Measurements from ENCODE around the gene SHISA5. TPM values are rescaled to one million over a fixed set of nuclear protein-coding genes. Genes with fewer than 3 reads are reported as not detected.
A peak's percentile ranks its signal among the peaks of the same experiment; 100 is the strongest.

SHISA5 gene
- total and polyA plus RNA-seq, 9 donors = 59.7 to 150 (median 118) TPM

GRCh38 chr3:48431224-48432029 is 72.5 kb downstream of the SHISA5 start:
- peak overlapping the region; percentile 14 to 96 for H3K27ac ChIP-seq

DNA sequence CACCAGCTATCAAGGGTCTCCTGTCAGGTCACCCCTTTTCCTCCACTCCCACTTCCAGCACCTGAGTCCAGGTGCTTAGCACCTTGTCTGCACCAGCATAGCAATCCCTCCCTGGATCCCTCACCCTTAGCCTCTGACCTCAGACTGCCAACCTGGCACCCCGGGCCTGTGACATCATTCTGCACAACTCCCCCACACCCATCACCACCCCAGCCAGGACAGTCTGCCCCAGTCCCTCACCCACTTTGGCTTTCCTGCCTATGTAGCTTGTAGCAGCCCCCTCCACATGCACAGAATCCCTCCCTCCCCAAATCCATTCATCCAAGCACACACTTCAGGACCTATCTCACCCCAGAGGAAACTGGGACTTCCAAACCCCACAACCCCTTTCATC is 73.3 kb downstream of the SHISA5 start:
- H3K4me3 ChIP-seq = no peak overlapping the region
- TF ChIP-seq, protein P1, sequence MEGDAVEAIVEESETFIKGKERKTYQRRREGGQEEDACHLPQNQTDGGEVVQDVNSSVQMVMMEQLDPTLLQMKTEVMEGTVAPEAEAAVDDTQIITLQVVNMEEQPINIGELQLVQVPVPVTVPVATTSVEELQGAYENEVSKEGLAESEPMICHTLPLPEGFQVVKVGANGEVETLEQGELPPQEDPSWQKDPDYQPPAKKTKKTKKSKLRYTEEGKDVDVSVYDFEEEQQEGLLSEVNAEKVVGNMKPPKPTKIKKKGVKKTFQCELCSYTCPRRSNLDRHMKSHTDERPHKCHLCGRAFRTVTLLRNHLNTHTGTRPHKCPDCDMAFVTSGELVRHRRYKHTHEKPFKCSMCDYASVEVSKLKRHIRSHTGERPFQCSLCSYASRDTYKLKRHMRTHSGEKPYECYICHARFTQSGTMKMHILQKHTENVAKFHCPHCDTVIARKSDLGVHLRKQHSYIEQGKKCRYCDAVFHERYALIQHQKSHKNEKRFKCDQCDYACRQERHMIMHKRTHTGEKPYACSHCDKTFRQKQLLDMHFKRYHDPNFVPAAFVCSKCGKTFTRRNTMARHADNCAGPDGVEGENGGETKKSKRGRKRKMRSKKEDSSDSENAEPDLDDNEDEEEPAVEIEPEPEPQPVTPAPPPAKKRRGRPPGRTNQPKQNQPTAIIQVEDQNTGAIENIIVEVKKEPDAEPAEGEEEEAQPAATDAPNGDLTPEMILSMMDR (IDR thresholded peaks at IDR 0.05) = no peak
- no peak for TF ChIP-seq POLR2A (IDR thresholded peaks at IDR 0.05)
- no peak for TF ChIP-seq EP300 (IDR thresholded peaks at IDR 0.05)

More at GRCh38 chr3:48431224-48432029, 72.5 kb downstream of the SHISA5 start:
- WGBS, 3 donors = 78 to 84% (median 82%) methylated on average over 8 of the region's 8 CpGs
- Histone ChIP-seq H3K9me3 (no peaks in the 10 kb centered on the region), H3K4me3 (no peak overlapping the region), H3K36me3 (no peaks in the 10 kb centered on the region), H3K4me1 (ENCODE audit: insufficient read depth) (peaks cover 38% of the 10 kb centered on the region), H3K27me3 (no peaks in the 10 kb centered on the region)
- intact Hi-C loops (cut with DNase I) = loop anchor here in 2 of 4 donors (5.0 to 10.0 kb wide), 3 partner anchors 157 to 237 kb away; no protein-coding TSS in a partner anchor
- peak in 1 of 5 donors; percentile 17 for DNase-seq
- no peak for TF ChIP-seq POLR2A (IDR thresholded peaks at IDR 0.05)
- TF ChIP-seq, protein P1 (IDR thresholded peaks at IDR 0.05) = no peak
- no peak for TF ChIP-seq EP300 (IDR thresholded peaks at IDR 0.05)

DNA sequence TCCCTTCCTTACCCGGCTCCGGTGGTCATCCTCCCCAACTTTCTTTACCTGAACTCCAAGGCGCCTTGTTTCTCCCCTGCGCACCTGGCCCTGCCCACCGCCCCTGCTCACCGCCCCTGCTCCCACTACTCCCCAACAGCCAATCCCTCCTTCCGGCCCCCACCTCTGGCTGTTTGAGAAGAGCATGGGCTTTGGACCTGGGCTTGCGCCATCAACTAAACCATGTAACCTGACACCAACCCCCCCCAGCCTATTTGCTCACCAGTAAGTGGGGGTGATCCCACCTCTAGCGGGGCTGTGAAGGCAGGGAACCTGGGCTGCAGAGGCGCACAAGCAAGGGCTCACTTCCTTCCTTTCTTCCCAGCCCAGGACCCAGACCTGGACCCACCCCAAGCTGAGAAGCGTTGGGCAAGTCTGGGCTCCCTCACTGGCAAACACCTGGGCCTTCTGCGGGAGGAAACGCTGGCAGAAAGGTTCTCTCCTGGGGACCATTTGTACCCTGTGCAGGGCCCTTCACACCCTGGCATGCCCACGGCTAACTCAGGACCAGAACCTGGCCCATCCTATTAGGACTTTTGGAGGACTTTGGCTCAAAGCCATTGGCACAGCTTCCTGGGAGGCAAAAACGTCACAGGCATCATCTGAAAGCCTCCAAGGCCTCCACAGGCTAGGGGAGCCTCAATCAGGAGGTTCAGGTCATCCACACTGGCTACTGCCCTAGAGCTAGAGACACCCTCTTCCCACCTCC is 73.8 kb downstream of the SHISA5 start, which contains the start of gene PLXNB1:
Gene PLXNB1 (minus strand): TSS at position 127 of the 748 bp plus-strand sequence. CDS start 5,475 bp downstream, outside the sequence.
- H3K36me3 ChIP-seq = no peaks in the 10 kb centered on the region
- TF ChIP-seq POLR2A (IDR thresholded peaks at IDR 0.05) = peak; percentile 43
- TF ChIP-seq, protein P1 (IDR thresholded peaks at IDR 0.05) = no peak
- TF ChIP-seq EP300 (IDR thresholded peaks at IDR 0.05) = no peak
- WGBS, 3 donors = 6 to 13% (median 11%) methylated on average over 14 to 15 of the region's 15 CpGs
- H3K4me1 ChIP-seq (ENCODE audit: insufficient read depth) = peaks cover 48% of the 10 kb centered on the region
- no peaks in the 10 kb centered on the region for H3K9me3 ChIP-seq
- peak within 1 kb of the TSS; percentile 74 for H3K4me3 ChIP-seq
- peak within 1 kb of the TSS; percentile 93 to 96 for H3K27ac ChIP-seq
- intact Hi-C loops (cut with DNase I) = loop anchor here in 2 of 4 donors (5.0 to 10.0 kb wide), 3 partner anchors 155 to 235 kb away; no protein-coding TSS in a partner anchor
- H3K27me3 ChIP-seq = no peaks in the 10 kb centered on the region
- DNase-seq = peak; percentile 86 to 95 (median 87)

More for the DNA sequence above, 73.3 kb downstream of the SHISA5 start:
- Histone ChIP-seq H3K9me3 (no peaks in the 10 kb centered on the region), H3K27me3 (no peaks in the 10 kb centered on the region), H3K36me3 (no peaks in the 10 kb centered on the region), H3K4me1 (ENCODE audit: insufficient read depth) (peaks cover 44% of the 10 kb centered on the region), H3K27ac (peak overlapping the region; percentile 14 to 96)
- 47 to 70% (median 59%) methylated on average over 1 of the region's 1 CpG for WGBS, 3 donors
- intact Hi-C loops (cut with DNase I) = loop anchor here in 2 of 4 donors (5.0 to 10.0 kb wide), 3 partner anchors 156 to 236 kb away; no protein-coding TSS in a partner anchor
- peak in 2 of 5 donors; percentile 32 to 43 for DNase-seq

DNA sequence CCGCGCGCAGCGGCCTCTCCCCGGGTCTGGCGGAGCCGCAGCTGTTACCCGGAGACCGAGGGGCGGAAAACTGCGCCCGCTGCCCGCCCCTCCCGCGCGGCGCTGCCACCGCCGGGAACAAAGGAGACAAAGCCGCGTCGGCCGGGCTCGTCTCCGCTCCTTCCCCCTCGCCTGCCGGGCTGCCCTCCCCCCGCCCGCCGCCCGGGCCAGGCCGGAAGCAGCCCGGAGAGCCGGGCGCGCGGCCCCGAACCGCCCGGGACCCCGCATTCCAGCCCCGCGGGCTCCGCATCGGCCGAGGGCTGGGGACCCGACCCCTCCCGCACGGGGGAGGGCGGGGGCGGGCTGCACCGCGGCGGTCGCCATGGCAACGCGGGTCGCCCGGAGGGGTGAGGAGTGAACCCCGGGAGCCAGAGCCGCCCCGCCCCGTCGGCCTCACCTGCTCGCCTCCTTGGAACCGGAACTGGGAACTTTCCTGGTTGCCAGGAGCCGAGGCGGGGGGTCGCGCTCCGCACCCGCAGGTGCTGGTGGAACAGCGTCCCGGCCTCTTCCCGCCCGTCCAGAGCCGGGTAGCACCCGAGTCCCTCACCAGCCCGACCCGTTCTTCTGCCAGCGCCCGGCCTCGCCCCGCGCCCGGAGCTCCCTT is 74.5 kb downstream of the SHISA5 start:
- WGBS, 3 donors = 0% methylated on average over 40 to 86 of the region's 86 CpGs

More for the DNA sequence above, 74.5 kb downstream of the SHISA5 start:
- intact Hi-C loops (cut with DNase I) = no loop called here
- H3K27me3 ChIP-seq = no peaks in the 10 kb centered on the region
- no peaks in the 10 kb centered on the region for H3K36me3 ChIP-seq
- TF ChIP-seq, protein P1 (IDR thresholded peaks at IDR 0.05) = no peak
- no peak for TF ChIP-seq EP300 (IDR thresholded peaks at IDR 0.05)
- TF ChIP-seq POLR2A (IDR thresholded peaks at IDR 0.05) = no peak
- H3K4me3 ChIP-seq = peak overlapping the region; percentile 74
- peaks cover 51% of the 10 kb centered on the region for H3K4me1 ChIP-seq (ENCODE audit: insufficient read depth)
- H3K27ac ChIP-seq = peak overlapping the region; percentile 93 to 96
- peak; percentile 77 to 83 (median 80) for DNase-seq
- H3K9me3 ChIP-seq = no peaks in the 10 kb centered on the region

All from ovary (tissue), 9 donors.